Middle frontal gyrus (tissue), 1 donor: Measurements from ENCODE around the gene HAUS7.

Experiments
- DNase-seq: peaks from one replicate; pipeline ENCODE4 v3.0.0-alpha.2; 2015; ENCODE audit warnings: low spot score; ENCODE audit errors: extremely low spot score

The HAUS7 gene

DNA sequence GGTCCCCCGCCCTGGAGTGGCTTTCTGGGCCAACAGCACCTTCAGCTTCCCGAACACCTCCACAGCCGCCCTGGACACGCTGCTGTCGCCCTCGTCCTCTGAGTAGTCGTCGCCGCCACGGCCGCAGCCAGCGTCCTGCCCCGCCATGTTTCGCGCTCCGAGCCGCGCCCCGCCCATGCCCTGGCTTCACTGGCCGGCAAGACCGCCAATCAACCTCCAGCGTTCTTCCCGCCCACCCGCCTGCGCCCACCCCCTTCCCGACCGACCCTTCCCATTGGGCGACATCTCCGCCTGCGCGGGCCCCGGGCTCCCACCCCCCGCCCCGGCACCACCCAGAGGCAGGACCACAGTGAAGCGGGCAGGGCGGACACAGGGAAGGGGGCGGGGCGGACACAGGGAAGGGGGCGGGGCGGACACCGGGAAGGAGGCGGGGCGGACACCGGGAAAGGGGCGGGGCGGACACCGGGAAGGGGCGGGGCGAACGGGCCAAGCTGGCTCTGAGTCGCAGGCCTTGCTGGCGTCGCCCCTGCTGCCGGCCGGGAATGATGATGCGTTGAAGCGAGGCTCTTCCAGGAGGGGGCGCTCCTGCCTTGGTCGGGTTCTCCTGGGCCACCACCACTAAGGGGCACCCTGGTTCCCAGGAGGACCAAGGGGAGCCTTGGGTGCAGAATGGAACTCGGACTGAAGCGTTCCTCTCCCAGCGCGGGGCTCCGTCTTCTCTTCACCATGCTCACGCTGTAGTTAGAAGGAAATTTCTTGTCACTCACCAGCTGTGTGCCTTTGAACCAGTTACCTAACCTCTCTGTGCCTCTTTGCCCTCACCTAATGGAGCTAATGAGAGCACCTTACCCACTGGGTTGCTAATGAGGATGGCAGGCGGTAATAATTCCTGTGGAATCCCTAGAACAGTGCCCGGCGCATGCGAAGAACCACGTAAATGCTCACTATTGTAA lies at the start of gene HAUS7:
HAUS7 (minus strand) TSS at position 166 of the 953 bp plus-strand sequence; CDS start at position 147, 19 bp downstream.
- DNase-seq: peak; percentile 69

DNA sequence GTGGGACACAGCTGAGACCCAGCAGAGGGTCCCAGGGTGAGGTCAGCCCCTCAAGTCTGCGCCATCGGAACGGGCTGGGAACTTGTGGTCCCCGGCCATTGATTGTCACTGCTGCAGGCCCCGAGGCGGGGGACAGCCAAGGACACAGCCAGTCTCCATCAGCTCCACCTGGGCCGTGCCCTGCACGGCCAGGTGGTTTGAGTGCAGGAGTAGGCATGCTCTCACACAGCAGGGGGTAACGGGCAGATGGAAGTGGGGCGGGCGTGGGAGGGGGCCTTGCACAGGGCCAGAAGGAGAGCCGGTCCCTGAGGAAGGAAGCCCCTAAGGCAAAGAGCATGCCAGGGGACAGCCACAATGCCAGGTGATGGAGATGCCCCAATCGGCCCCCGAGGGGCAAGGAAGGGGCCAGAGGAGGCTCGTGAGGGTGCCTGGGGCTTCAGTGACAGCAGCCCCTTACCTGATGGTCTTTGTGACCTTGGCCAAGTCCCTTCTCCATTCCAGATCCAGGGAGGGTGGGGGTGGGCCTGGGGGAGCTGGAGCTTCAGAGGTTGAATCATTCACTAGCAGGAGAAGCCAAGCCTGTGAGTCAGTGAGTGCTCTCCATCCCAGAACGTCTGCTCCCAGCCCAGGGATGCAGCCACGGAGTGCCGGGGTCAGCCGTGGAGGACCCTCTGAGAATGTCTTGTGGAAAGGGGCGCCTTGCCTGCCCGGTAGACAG lies 49.4 kb upstream of the HAUS7 start:
- DNase-seq: no peak

DNA sequence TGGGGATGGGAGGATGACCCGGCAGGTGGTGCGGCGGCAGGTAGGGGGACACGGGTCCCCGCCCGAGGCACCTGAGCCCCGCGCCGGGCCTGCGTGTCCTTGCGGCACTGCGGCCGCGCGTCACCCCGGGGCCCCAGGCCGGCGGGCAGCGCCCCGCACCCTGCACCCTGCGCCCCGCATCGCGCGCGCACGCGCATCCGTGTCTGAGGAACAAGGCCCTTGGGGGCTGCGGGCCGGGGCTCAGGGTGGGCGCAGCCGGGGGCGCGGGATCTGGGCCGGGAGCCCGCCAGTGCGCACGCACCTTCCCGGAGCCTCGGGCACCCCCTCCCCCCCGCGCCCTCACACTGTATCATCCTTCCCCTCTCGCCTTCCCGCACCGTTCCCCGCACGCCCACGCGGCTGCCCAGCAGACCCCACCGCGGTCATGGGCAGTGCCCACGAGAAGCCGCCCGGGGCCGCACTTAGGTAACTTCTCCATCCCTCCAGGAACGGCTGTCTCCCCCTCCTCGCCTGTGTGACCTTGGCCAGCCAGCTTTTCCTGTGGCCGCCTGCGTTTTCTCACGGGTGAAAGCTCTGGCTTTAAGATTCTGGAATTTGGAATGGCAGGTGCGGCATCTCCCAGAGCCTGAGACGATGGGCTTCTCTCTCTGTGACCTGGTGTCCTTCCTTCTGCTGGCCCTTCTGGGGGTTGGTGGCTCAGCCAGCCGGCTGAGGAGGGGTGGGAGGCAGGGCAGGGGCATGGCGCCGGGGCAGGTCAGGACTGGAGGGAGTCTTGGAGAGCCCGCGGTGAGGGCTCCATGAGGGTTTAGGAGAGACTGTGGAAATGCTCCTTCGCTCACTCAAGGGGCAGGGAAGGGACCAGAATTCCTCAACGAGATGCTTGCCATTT lies 47.8 kb upstream of the HAUS7 start:
- no peak for DNase-seq

DNA sequence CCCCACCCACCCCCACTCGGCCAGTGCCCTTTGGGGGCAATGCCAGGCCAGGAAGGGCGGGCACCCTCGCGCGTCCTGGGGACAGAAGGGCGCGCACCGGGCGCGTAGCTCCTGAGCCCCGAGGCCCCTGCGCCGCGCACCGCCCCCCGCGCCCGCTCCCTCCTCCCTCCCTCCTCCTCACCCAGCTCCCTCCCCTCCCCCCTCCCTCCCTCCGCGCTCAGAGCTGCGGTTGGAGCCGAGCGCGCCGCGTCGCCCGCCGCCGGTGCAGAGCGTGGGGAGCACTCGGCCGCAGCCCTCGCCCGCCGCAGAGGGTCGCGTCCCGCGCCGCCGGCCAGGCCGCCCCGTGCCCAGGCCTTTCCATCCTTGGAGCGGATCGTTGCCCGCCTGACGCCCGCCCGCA lies 47.0 kb upstream of the HAUS7 start, which contains the start of gene ATP2B3:
ATP2B3 (plus strand) TSS at position 220 of the 400 bp plus-strand sequence. CDS start 18,606 bp downstream, outside the sequence.
- no peak for DNase-seq

GRCh38 chrX:153516073-153516472 lies 45.7 kb upstream of the HAUS7 start:
- no peak for DNase-seq

GRCh38 chrX:153515435-153515834 lies 45.1 kb upstream of the HAUS7 start:
- no peak for DNase-seq

- DNase-seq: no peak
Measured at GRCh38 chrX:153514259-153514658, 43.9 kb upstream of the HAUS7 start.

DNA sequence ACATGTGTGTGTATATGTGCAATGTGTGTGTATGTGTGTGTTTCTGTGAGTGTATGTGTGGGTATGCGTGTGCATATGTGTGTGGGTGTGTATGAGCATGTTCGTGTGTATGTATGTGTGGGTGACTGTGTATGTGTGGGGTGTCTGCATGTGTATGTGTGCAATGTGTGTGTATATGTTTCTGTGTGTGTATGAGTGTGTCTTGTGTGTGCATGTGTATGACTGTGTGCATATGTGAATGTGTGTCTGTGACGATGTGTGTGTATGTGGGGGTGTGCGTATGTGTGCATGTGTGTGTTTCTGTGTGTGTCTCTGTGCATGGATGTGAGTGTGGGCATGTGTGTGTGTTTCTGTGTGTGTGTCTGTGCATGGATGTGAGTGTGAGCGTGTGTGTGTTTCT lies 42.9 kb upstream of the HAUS7 start:
- DNase-seq: no peak

DNA sequence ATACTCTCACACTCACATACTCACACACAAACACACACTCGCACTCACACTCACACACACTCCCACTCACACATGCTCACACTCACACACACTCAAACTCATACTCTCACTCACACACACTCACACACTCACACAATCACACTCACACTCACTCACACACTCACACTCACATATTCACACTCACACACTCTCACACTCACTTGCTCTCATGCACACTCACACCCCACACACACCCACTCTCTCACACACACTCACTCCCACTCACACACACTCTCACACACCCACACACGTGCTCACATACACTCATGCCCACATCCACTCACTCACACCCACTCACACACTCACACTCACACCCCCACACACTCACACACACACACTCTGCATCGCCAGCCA lies 42.1 kb upstream of the HAUS7 start:
- DNase-seq: no peak

- no peak for DNase-seq
Measured at GRCh38 chrX:153511784-153512500, 41.6 kb upstream of the HAUS7 start.

DNA sequence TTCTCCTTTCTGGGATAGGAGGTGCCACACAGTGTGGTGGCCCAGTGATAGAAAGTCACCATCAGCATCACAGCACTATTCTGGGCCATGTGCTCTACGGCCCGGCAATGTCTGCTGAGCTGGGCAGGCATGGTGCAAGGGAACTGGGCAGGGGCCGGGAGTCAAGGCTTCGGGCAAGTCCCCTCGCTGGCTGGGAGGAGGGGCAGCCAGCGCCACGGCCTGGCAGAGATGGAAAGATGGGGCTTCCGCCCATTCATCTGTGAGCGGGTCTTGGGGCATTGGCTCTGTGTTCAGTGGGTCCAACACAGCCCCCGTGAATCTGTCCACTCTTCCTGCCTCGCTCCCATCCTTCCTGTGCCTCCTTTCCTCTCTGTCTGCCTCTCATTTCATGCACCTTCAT lies 40.0 kb upstream of the HAUS7 start:
- no peak for DNase-seq

DNA sequence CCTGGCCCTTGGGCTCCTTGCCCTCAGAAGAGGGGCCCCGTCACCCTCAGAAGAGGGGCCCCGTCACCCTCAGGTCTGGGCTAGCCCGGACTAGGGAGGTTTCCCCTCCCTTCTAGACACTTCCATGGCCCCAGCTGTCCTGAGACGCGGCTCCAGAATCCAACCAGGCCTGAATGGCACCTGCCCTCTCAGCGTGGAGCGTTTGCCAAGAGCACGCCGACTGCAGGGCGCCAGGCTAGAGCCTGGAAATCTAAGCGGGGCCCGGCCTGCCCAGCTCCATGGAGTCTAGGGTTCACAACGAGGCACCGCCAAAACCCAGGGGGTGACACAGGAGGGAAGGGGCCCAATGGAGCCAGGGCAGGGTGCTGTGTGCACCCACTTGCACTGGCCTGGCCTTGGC lies 39.2 kb upstream of the HAUS7 start:
- no peak for DNase-seq

- DNase-seq: peak; percentile 58
Measured at GRCh38 chrX:153507484-153508178, 37.3 kb upstream of the HAUS7 start.

- no peak for DNase-seq
Measured at GRCh38 chrX:153505361-153505760, 35.0 kb upstream of the HAUS7 start.

DNA sequence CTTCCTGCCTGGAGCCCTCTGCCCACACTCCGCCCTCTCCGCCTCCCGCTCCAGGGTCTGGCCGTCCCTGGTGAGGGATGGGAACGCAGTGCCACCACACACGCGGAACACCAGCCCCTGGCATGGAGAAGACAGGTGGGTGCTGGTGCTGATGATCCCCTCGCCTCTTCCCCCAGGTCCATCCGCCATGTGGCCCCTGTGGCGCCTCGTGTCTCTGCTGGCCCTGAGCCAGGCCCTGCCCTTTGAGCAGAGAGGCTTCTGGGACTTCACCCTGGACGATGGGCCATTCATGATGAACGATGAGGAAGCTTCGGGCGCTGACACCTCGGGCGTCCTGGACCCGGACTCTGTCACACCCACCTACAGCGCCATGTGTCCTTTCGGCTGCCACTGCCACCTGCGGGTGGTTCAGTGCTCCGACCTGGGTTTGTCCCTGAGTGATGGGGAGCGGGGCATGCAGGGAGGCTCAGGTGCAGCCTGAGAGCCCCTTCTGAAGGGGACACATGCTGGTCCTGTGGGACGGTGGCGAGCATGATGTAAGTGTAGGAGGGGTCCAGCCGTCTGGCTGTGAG lies 34.2 kb upstream of the HAUS7 start:
- DNase-seq: no peak

DNA sequence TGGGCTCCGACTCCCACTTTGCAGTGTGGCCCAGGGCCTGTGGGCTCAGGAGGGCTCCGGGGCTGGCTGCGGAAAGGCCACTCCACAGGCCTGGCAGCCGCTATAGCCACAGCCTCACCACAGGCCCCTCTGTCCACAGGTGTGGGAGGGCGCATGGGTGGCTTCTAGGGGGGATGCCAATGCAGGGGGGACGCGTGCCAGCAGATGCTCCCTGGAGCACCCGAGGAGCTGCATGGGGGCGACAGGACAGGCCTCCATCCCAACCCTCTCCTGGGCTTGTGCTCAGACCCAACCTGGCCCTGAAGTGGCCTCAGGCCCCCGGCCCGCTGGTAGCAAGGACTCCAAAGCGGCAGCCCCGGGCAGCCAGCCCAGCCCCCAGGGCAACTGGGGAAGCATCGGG lies 32.4 kb upstream of the HAUS7 start:
- DNase-seq: no peak

GRCh38 chrX:153502131-153502530 lies 31.8 kb upstream of the HAUS7 start:
- no peak for DNase-seq

DNA sequence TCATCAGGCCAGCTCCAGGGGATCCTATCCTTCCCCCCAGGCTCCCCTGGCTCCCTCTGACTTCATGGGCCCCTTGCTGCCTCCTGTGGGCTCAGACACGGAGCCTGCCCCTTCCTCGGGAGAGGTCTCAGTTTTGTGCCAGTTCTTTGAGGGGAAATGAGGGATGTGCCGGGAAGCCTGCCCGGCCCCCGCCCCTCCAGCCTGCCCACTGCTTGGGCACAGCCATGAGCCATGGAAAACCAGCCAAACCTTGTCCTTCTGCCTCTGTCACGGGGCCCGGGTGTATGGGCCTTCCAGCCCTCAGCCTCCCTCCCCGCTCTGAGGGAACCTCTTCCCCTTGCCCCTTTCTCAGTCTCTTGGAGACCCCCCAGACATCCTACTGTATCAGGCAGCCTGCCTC lies 31.2 kb upstream of the HAUS7 start:
- no peak for DNase-seq

DNA sequence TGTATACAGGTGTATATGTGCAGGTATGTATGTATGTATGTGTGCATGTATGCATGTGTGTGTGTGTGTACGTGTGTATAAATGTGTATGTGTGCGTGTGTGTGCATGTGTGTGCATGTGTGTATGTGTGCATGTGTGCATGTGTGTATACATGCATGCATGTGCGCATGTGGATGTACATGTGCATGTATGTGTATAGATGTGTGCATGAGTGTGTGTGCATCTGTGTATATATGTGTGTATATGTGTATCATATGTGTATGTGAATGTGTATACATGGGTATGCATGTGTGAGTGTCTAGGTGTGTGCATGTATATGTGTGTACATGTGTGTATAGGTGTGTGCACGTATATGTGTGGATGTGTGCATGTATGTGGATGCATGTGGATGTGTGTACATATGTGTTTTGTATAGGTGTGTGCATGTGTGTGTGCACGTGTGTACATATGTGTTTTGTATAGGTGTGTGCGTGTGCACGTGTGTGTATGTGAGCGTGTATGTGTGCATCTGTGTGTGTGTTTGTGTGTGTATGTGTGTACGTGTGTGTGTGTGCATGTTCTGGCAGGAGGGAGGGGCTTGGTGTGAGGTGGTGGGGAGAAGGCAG lies 30.4 kb upstream of the HAUS7 start:
- no peak for DNase-seq
